Fibroblast of skin of left biceps (primary cell): ENCODE measurements around the gene TXNDC9.
"Not testable (repeated sequence)": the region's sequence is repeated elsewhere in the genome, so short reads cannot be mapped to it uniquely, and the experiment has no call there.

Experiments
- DNase-seq, 2 experiments: peaks; one replicate each; pipeline ENCODE4 v3.0.0-alpha.2; 2013; ENCODE audit warnings: low read depth in 2 of 2

TXNDC9 gene

DNA sequence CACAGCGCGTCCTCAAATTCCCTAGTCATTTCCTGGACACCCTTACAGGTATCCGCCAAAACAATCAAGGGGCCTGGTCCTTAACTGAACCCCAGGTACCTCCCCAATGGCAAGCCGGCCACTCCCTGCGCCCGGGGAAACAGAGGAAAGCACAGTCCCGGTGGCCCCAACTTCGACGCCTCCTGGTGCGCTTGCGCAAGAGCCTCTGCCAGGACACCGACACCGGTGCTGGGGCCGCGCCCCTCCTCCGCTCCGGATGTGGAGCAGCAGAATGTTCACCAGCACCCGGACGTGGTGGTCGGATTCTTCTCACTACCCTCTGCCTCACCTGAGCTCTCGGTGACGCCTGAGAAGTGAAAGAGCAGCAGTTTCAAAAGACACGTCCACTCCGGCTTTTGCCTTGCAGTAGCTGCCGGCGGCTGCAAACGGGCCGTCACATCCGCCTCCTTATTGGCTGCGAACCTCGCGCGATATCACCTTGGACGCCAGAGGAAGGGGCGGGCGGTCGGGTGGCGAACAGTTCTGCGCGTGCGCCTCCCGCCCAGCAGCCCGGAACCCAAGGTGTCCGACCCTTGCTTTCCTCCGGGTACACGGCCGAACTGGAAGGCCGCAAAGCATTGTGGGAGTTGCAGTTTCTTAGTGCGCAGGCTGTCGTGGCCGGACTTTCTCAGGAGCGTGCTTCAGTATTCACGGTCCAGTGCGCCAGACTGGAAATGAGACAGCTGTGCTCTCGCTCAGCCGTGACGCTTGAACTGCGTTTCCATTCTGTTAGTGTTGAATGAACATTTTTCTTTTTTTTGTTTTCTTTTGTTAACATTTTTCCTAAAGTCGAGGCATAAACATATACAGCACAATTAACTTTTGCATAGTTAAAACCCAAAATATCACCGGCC, at the start of gene TXNDC9:
TSS of gene TXNDC9 (minus strand) at position 423 of the 893 bp plus-strand sequence. CDS start 3,123 bp downstream, outside the sequence.
- peak; percentile 99 for DNase-seq

DNA sequence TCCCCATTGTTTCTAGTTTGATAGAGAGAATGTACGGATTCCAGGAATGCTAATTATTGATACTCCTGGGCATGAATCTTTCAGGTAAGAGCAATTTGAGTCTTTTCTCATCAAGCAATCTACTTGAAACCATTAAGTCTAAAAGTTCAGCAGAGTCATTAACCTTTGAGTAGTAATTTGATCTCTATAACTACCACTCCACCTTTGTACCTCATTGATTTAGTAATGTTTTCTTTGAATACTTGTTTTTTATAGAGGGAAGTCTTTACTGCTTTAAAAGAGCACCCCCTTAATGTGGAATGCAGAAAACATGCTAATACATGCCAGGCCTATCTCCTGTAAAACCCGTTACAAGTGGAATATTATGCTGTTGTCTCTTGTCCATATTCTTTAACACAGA, 46.0 kb upstream of the TXNDC9 start:
- no peak for DNase-seq

- DNase-seq, result no peak
Observed at GRCh38 chr2:99380376-99381010, 44.4 kb upstream of the TXNDC9 start.

DNA sequence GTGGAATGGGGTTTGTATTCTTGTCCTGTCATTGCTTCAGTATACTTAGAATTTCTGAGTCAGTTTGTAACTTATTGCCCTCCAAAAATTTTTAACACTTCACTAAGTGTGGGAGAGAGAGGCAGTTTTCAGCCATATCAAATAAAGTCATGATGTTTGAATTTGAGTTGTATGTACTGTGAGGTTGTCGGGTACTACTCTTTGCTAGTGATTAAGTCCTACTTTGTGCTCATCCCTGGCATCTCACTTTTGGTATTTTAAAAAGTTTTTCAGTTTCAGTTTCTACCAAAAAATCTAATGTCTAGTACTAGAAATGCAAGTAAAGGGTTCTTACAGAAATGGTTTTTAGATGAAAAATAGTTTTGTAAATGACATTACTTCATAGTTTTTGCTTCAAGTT, 41.7 kb upstream of the TXNDC9 start:
- DNase-seq, result no peak

GRCh38 chr2:99376254-99376864, 40.2 kb upstream of the TXNDC9 start:
- no peak for DNase-seq

DNA sequence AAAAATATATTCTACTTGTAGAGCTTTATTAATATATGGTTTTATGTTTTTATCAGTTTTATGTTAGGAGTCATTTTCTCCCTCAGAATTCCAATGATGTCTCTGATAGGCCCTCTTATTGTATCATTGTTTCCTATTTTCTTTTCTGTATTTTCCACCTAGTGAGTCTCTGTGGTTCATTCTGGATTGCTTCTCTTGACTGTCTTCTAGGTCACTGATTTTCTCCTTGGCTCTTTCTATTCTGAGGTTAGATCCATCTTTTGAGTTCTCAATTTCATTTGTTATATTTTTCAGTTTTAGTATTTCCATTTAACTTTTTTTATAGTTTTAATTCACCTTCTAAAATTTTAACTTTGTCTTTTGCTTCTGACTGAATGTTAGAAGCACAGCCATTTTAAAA, 38.6 kb upstream of the TXNDC9 start:
- no peak for DNase-seq

DNA sequence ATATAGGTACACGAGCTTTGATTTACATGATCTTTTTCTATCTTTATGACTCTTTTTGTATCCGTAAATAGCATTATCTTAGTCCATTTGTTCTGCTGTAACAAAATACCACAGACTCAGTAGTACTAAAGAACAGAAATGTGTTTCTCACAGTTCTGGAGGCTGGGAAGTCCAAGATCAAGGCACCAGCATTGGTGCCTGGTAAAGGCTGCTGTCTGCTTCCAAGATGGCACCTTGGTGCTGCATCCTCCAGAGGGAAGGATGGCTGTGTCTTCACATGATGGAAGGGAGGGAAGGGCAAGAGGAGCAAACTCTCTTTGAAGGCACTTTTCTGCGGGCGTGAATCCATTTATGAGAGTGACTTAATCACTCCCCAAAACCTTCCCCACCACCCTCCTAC, 37.0 kb upstream of the TXNDC9 start:
- no peak for DNase-seq

DNA sequence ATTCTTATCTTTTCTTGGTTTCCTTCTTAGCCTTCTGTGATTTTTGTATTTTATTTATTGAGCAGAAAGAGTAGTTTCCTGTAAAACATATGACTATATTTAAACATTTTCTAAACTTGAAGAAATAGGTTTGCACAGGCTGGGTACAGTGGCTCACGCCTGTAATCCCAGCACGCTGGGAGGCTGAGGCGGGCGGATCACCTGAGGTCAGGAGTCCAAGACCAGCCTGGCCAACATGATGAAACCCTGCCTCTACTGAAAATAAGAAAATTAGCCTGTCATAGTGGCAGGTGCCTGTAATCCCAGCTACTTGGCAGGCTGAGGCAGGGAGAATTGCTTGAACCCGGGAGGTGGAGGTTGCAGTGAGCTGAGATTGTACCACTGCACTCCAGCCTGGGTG, 32.7 kb upstream of the TXNDC9 start:
- DNase-seq, result not testable (repeated sequence)

- no peak for DNase-seq
Observed at GRCh38 chr2:99365661-99366060, 29.5 kb upstream of the TXNDC9 start.

DNA sequence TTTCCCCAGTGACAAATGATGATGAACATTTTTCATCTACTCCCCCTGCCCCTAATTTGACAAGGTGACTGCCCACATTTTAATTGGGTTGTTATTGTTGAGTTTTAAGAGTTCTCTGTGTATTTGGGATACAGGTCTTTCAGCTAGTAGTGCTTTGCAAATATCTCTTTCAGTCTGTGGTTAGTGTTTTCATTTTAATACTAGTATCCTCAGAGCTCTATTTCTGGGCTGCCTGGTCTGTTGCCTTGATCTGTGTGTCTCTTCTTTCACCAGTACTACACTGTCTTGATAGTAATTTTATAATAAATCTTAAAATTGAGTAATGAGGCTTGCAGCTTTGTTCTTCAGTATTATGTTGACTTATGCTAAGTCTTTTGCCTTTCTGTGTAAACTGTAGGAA, 20.7 kb upstream of the TXNDC9 start:
- DNase-seq, result no peak

- DNase-seq, result not testable (repeated sequence)
Observed at GRCh38 chr2:99354825-99355224, 18.7 kb upstream of the TXNDC9 start.

- DNase-seq, result peak; percentile 24 to 25
Observed at GRCh38 chr2:99354070-99354469, 17.9 kb upstream of the TXNDC9 start.

DNA sequence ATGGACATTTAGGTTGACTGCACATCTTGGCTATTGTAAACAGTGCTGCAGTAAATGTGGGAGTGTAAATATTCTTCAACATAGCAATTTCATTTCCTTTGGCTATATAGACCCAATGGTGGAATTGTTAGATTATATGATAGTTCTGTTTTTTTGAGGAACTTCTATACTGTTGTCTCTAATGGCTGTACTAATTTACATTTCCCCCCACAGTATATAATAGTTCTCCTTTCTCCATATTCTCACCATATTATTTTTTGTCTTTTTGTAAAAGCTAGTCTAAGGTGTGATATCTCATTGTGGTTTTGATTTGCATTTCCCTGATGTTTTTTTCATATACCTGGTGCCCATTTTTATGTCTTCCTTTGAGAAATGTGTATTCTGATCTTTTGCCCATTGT, 14.1 kb upstream of the TXNDC9 start:
- DNase-seq, result no peak

DNA sequence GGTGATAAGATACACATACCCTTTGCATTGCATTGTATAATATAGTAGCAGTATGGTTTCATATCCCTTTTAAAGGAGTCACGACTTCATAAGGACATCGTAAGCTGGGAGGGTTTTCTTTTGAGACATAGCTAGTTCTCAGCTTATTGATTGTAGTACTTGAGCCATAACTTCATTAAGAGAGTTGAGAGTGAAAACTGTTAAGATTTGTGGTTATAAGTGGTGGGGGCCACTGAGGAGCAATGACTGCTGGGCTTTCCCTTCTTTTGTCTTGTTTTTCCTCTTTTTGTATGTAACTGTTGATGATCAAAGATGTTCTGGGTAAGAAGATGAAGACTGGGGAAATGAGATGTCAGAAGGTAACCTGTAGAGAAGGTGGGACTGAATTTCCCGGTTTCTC, 12.0 kb upstream of the TXNDC9 start:
- no peak for DNase-seq

- no peak for DNase-seq
Observed at GRCh38 chr2:99346218-99346617, 10.1 kb upstream of the TXNDC9 start.

- DNase-seq, result not testable (repeated sequence)
Observed at GRCh38 chr2:99345446-99345845, 9.3 kb upstream of the TXNDC9 start.

GRCh38 chr2:99342536-99342935, 6.4 kb upstream of the TXNDC9 start:
- DNase-seq, result no peak

- no peak for DNase-seq
Observed at GRCh38 chr2:99340669-99341236, 4.6 kb upstream of the TXNDC9 start.

GRCh38 chr2:99338029-99338585, 2.0 kb upstream of the TXNDC9 start:
- DNase-seq, result no peak

- peak; percentile 87 to 88 for DNase-seq
Observed at GRCh38 chr2:99337113-99338028, 1.2 kb upstream of the TXNDC9 start, which contains the start of gene EIF5B. TSS of gene EIF5B (plus strand) at chr2:99337389. CDS start at chr2:99337555, 166 bp downstream.

DNA sequence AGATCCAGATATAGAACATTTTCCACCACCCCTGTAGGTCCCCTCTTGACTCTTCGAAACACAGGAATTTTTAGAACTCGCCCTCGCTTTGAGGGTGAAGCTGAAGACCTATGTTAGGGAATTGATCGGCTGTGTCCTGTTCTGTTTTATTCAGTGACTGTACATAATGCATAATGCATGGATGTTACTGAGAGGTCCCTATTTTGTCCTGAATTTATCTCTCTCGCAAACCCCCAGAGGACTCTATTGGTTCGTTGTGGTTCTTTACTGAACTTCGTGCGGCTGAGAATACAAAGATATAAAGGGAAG, 625 bp upstream of the TXNDC9 start:
- DNase-seq, result no peak
